Daoy (cell line): ENCODE results near the gene ARHGAP22. TPM values are rescaled to one million over a fixed set of nuclear protein-coding genes. Genes with fewer than 3 reads are reported as not detected.

Source experiments
- DNase-seq: peaks from one replicate; pipeline ENCODE4 v3.0.0-alpha.2; 2015; ENCODE audit warnings: low read depth
- total RNA-seq: library from RNA; depleted of rRNA; stranded (reverse); fragments of >200 nt; shearing (Covaris generic); gene quantifications from 2 replicates; pipeline ENCODE4 v1.2.3, GENCODE V29; 2014

ARHGAP22 gene
- total RNA-seq, 1 experiment from 2014 or later: 17.1 TPM

- no peak for DNase-seq
These were observed 90.6 kb downstream of the ARHGAP22 start for GRCh38 chr10:48514255-48514654.

- no peak for DNase-seq
These were observed 92.0 kb downstream of the ARHGAP22 start for GRCh38 chr10:48512861-48513260.

GRCh38 chr10:48511875-48512231, 93.0 kb downstream of the ARHGAP22 start:
- DNase-seq: no peak

- no peak for DNase-seq
These were observed 93.6 kb downstream of the ARHGAP22 start for GRCh38 chr10:48511066-48511874.

- DNase-seq: no peak
These were observed 94.7 kb downstream of the ARHGAP22 start for GRCh38 chr10:48509974-48510692.

- no peak for DNase-seq
These were observed 95.8 kb downstream of the ARHGAP22 start for GRCh38 chr10:48508791-48509772.

- peak; percentile 20 for DNase-seq
These were observed 96.7 kb downstream of the ARHGAP22 start for GRCh38 chr10:48507933-48508790.

GRCh38 chr10:48507494-48507893, 97.4 kb downstream of the ARHGAP22 start:
- DNase-seq: no peak

GRCh38 chr10:48506147-48506917, 98.5 kb downstream of the ARHGAP22 start:
- peak; percentile 33 for DNase-seq

GRCh38 chr10:48505394-48506112, 99.3 kb downstream of the ARHGAP22 start:
- no peak for DNase-seq

GRCh38 chr10:48504141-48504885, 100.6 kb downstream of the ARHGAP22 start:
- no peak for DNase-seq

- DNase-seq: no peak
These were observed 101.5 kb downstream of the ARHGAP22 start for GRCh38 chr10:48503293-48503911.

GRCh38 chr10:48502791-48503190, 102.1 kb downstream of the ARHGAP22 start:
- DNase-seq: no peak

- DNase-seq: no peak
These were observed 102.8 kb downstream of the ARHGAP22 start for GRCh38 chr10:48501787-48502771.

- no peak for DNase-seq
These were observed 103.6 kb downstream of the ARHGAP22 start for GRCh38 chr10:48501226-48501625.

- DNase-seq: no peak
These were observed 104.1 kb downstream of the ARHGAP22 start for GRCh38 chr10:48500771-48501170.

- no peak for DNase-seq
These were observed 105.8 kb downstream of the ARHGAP22 start for GRCh38 chr10:48498940-48499510.
